Transverse colon (tissue), 4 donors: Measurements from ENCODE around the gene TRPT1.

ENCODE experiments used
- POLR2AphosphoS5 ChIP-seq, 3 donors: sonication (generic); formaldehyde crosslinking; IDR thresholded peaks; one replicate each; pipeline ENCODE4 v1.6.1; 2016; ENCODE audit warnings: antibody characterized with exemption in 3 of 3
- TF ChIP-seq, protein P1 (sequence below), 5 experiments: fragments of 200-600 bp in 3 of 5; fragments of 450-650 bp in 2 of 5; sonication (generic) in 3 of 5; IDR thresholded peaks; 1 replicate in 2 of 5; 2 replicates in 3 of 5; pipeline ENCODE4 v1.5.1; 2016 to 2017; ENCODE audit warnings: antibody characterized with exemption in 5 of 5, inconsistent platforms in 3 of 5, mild to moderate bottlenecking in 2 of 5, moderate library complexity in 1 of 5

DNA sequence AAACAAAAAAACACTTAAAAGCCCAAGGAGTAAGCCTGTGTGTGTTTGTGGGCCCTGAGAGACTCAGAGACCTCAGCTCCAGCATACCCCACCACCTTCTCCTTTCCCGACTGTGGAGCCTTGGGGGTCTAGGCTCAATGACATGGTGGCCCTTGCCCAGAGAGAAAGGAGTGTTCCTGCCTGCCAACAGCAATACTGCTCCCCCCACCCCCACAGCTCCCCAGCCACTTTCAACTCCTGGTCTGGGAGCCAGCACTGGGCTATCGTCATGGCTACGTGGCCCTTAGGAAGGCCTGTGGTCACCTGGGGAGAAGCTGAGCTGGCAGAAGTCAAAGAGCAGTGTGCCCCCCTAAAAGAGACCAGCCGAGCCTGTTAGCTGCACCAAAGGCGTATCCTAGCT lies 18.1 kb upstream of the TRPT1 start:
- TF ChIP-seq, protein P1, sequence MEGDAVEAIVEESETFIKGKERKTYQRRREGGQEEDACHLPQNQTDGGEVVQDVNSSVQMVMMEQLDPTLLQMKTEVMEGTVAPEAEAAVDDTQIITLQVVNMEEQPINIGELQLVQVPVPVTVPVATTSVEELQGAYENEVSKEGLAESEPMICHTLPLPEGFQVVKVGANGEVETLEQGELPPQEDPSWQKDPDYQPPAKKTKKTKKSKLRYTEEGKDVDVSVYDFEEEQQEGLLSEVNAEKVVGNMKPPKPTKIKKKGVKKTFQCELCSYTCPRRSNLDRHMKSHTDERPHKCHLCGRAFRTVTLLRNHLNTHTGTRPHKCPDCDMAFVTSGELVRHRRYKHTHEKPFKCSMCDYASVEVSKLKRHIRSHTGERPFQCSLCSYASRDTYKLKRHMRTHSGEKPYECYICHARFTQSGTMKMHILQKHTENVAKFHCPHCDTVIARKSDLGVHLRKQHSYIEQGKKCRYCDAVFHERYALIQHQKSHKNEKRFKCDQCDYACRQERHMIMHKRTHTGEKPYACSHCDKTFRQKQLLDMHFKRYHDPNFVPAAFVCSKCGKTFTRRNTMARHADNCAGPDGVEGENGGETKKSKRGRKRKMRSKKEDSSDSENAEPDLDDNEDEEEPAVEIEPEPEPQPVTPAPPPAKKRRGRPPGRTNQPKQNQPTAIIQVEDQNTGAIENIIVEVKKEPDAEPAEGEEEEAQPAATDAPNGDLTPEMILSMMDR (IDR thresholded peaks at IDR 0.05), result no peak
- no peak for TF ChIP-seq POLR2AphosphoS5 (IDR thresholded peaks at IDR 0.05)
